Measurements from ENCODE around the gene SH3GLB1.

DNA sequence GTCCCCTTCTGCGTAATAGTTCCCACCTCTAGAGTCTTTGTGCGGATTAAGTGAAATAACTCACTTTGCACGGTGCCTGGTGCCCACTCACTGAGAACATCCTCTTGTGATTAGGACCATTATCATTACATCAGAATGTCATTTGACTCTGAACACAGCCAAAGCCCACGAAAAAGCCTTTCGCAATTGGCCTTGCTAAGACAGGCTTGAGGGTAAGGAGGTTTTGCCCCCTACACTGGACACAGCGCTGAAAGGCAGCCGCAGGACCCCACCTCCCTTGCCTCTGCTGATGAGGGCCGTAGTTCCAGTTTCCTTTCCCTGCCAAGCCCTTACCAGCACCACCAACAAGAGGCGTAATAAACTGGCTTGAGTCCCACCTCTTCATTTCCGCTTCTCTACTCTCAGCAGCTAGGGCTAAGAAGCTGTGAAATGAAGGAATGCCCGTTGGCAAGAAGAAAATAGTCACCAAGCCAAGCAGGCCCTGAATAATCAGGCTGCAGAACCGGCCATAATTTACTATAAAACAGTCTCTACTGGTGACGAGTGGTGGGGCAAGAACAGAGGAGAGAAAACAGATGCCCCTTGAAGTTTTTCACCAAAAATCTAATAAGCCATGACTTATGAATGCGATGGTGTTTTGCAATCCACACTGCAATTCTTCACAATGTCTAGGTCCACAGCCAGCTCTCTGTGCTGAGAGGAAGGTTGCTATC lies 53.1 kb downstream of the SH3GLB1 start:
- TF ChIP-seq, protein P1, sequence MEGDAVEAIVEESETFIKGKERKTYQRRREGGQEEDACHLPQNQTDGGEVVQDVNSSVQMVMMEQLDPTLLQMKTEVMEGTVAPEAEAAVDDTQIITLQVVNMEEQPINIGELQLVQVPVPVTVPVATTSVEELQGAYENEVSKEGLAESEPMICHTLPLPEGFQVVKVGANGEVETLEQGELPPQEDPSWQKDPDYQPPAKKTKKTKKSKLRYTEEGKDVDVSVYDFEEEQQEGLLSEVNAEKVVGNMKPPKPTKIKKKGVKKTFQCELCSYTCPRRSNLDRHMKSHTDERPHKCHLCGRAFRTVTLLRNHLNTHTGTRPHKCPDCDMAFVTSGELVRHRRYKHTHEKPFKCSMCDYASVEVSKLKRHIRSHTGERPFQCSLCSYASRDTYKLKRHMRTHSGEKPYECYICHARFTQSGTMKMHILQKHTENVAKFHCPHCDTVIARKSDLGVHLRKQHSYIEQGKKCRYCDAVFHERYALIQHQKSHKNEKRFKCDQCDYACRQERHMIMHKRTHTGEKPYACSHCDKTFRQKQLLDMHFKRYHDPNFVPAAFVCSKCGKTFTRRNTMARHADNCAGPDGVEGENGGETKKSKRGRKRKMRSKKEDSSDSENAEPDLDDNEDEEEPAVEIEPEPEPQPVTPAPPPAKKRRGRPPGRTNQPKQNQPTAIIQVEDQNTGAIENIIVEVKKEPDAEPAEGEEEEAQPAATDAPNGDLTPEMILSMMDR (IDR thresholded peaks at IDR 0.05) = no peak
- no peak for TF ChIP-seq POLR2A (IDR thresholded peaks at IDR 0.05)

Measured in vagina (tissue), 2 donors.